ENCODE data around the gene PAN3.

DNA sequence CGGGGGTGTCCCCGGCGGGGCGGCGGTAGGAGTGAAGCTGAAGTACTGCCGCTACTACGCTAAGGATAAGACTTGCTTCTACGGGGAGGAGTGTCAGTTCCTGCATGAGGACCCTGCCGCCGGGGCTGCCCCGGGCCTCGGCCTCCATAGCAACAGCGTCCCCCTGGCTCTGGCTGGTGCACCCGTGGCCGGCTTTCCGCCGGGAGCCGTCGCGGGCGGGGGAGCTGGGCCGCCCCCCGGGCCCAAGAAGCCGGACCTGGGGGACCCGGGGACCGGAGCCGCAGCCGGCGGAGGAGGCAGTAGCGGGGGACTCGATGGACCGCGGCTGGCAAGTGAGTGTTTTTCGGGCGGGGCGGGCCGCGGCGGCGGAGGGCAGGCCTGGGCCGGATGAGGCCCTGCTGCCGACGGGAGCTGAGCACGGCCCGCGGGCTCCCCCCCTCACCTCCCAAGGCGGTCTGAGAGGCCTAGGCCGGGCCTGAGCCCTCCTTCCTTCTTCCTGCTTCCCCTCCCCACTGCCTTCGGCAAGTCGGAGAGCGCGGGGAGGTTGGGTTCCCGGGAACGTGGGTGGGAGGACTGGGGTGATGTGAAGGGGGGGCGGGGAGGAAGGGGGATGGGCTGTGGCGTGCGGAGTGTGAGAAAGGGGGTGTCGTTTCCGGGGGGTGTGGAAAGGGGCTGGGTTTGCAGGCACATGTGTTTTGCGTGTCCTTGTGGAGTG lies 568 bp downstream of the PAN3 start:
- TF ChIP-seq CTCF (conservative IDR thresholded peaks at IDR 0.05; ENCODE audit: low read depth, low read length) = no peak
- no peak for TF ChIP-seq EZH2 (IDR thresholded peaks at IDR 0.05; ENCODE audit: borderline replicate concordance, low read depth, low read length, poor library complexity, severe bottlenecking)
